ENCODE data around the gene PRSS53.

DNA sequence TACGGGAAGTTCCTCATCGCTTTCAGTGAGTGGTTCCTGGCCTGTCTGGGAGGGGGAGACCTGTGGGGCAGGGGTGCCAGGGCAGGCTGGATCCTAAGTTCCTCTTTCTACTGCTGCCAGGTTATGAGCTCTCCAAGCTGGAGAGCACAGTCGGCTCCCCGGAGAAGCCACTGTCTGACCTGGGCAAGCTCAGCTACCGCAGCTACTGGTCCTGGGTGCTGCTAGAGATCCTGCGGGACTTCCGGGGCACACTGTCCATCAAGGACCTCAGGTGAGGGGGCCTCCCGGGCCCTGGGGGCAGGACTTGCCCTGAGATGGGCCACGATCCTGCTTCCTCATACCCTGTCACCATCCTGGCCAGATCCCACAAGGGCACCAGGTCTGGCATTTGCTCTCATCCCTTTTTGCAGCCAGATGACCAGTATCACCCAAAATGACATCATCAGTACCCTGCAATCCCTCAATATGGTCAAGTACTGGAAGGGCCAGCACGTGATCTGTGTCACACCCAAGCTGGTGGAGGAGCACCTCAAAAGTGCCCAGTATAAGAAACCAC is 41.7 kb upstream of the PRSS53 start:
- TF ChIP-seq, protein P1, sequence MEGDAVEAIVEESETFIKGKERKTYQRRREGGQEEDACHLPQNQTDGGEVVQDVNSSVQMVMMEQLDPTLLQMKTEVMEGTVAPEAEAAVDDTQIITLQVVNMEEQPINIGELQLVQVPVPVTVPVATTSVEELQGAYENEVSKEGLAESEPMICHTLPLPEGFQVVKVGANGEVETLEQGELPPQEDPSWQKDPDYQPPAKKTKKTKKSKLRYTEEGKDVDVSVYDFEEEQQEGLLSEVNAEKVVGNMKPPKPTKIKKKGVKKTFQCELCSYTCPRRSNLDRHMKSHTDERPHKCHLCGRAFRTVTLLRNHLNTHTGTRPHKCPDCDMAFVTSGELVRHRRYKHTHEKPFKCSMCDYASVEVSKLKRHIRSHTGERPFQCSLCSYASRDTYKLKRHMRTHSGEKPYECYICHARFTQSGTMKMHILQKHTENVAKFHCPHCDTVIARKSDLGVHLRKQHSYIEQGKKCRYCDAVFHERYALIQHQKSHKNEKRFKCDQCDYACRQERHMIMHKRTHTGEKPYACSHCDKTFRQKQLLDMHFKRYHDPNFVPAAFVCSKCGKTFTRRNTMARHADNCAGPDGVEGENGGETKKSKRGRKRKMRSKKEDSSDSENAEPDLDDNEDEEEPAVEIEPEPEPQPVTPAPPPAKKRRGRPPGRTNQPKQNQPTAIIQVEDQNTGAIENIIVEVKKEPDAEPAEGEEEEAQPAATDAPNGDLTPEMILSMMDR (conservative IDR thresholded peaks at IDR 0.05; ENCODE audit: low read length), result no peak
- no peak for TF ChIP-seq EZH2phosphoT487 (IDR thresholded peaks at IDR 0.05; ENCODE audit: borderline replicate concordance, low read depth, low read length)
